ENCODE data around the gene IFRD1. TPM values are rescaled to one million over a fixed set of nuclear protein-coding genes. Genes with fewer than 3 reads are reported as not detected.

Gene IFRD1
- polyA plus RNA-seq, 1 of the 3 experiments (the other 2 are of a cell fraction), result 31.0 TPM

- TF ChIP-seq REST (IDR thresholded peaks at IDR 0.05; ENCODE audit: low read depth, low read length), result no peak
Measured at GRCh38 chr7:112517487-112517886, 67.2 kb downstream of the IFRD1 start (continued).

- H3K9ac ChIP-seq, result no peak overlapping the region
- H3K27me3 ChIP-seq (ENCODE audit: insufficient read depth), result peaks cover 8% of the 10 kb centered on the region; the same call in 1 of the 2 replicates
- no peaks in the 10 kb centered on the region for H3K36me3 ChIP-seq (replicated peaks in 1 of 2; ENCODE audit: control insufficient read depth in 1 of 2, insufficient read depth in 2 of 2, low read length in 1 of 2)
- H3K79me2 ChIP-seq (ENCODE audit: insufficient read depth), result no peaks in the 10 kb centered on the region
- H3K4me3 ChIP-seq (ENCODE audit: low read depth in 2 of 2, low read length in 1 of 2), result no peak overlapping the region
- DNase-seq, result no peak
- TF ChIP-seq USF1 (IDR thresholded peaks at IDR 0.05; ENCODE audit: borderline replicate concordance, low read depth) (no peak), GATA2 (CRISPR knock-in tag; IDR thresholded peaks at IDR 0.05) (no peak)
- no peak overlapping the region for H2AFZ ChIP-seq (ENCODE audit: low read depth)
- no peak overlapping the region for H3K27ac ChIP-seq (ENCODE audit: low read depth in 2 of 2, low read length in 1 of 2)
- no peak overlapping the region for H3K4me2 ChIP-seq
- no peaks in the 10 kb centered on the region for H3K9me2 ChIP-seq
- WGBS (ENCODE audit: low lambda C conversion rate), result 63% methylated on average over 6 of the region's 6 CpGs
- H3K9me3 ChIP-seq, result no peaks in the 10 kb centered on the region
- no peaks in the 10 kb centered on the region for H4K20me1 ChIP-seq (ENCODE audit: insufficient read depth)
- ChIA-PET CTCF (no interaction called here), POLR2A (no interaction called here)
- no peaks in the 10 kb centered on the region for H3F3A ChIP-seq (replicated peaks; ENCODE audit: insufficient read depth)
- H3K4me1 ChIP-seq (ENCODE audit: control insufficient read depth in 1 of 2, insufficient read depth in 2 of 2, low read depth in 1 of 2, low read length in 1 of 2), result no peaks in the 10 kb centered on the region
Measured at GRCh38 chr7:112520787-112521186, 70.5 kb downstream of the IFRD1 start.

GRCh38 chr7:112521942-112522341, 71.7 kb downstream of the IFRD1 start:
- TF ChIP-seq EZH2phosphoT487 (IDR thresholded peaks at IDR 0.05; ENCODE audit: borderline replicate concordance, low read depth), result no peak
- TF ChIP-seq TAF1 (IDR thresholded peaks at IDR 0.05; ENCODE audit: borderline replicate concordance, low read depth, low read length), result no peak
- TF ChIP-seq USF2 (IDR thresholded peaks at IDR 0.05; ENCODE audit: borderline replicate concordance, low read depth, low read length), result no peak
- no peak for TF ChIP-seq SIN3A (IDR thresholded peaks at IDR 0.05; ENCODE audit: borderline replicate concordance, low read depth, low read length)
- no peak for TF ChIP-seq TEAD4 (IDR thresholded peaks at IDR 0.05; ENCODE audit: borderline replicate concordance, insufficient read depth)
- no peak for TF ChIP-seq NRF1 (IDR thresholded peaks at IDR 0.05; ENCODE audit: low read depth, low read length)
- no peak for TF ChIP-seq MEF2A (IDR thresholded peaks at IDR 0.05; ENCODE audit: borderline replicate concordance, low read depth)
- no peak for TF ChIP-seq FOXM1 (IDR thresholded peaks at IDR 0.05; ENCODE audit: low read depth)
- TF ChIP-seq GABPA (IDR thresholded peaks at IDR 0.05; ENCODE audit: low read depth), result no peak
- no peak for TF ChIP-seq GATA2 (CRISPR knock-in tag; IDR thresholded peaks at IDR 0.05)
- no peak for TF ChIP-seq FOXJ3 (CRISPR knock-in tag; IDR thresholded peaks at IDR 0.05)
- TF ChIP-seq SMC3 (IDR thresholded peaks at IDR 0.05; ENCODE audit: low read depth, low read length), result no peak
- no peak for TF ChIP-seq NFIC (IDR thresholded peaks at IDR 0.05; ENCODE audit: borderline replicate concordance)
- H2AFZ ChIP-seq (ENCODE audit: low read depth), result no peak overlapping the region
- POLR2A ChIA-PET, result no interaction called here
- H4K20me1 ChIP-seq (ENCODE audit: insufficient read depth), result no peaks in the 10 kb centered on the region
- H3F3A ChIP-seq (replicated peaks; ENCODE audit: insufficient read depth), result no peaks in the 10 kb centered on the region
- no peak overlapping the region for H3K4me3 ChIP-seq (ENCODE audit: low read depth in 2 of 2, low read length in 1 of 2)
- no peak overlapping the region for H3K9ac ChIP-seq
- whole genome bisulfite sequencing (ENCODE audit: low lambda C conversion rate), result 65% methylated on average over 3 of the region's 3 CpGs
- DNase-seq, result no peak
- H3K27ac ChIP-seq (ENCODE audit: low read depth in 2 of 2, low read length in 1 of 2), result no peak overlapping the region
- H3K4me2 ChIP-seq, result no peak overlapping the region
- CTCF ChIA-PET, result no interaction called here
- no peaks in the 10 kb centered on the region for H3K79me2 ChIP-seq (ENCODE audit: insufficient read depth)
- H3K9me3 ChIP-seq, result no peaks in the 10 kb centered on the region
- no peaks in the 10 kb centered on the region for H3K9me2 ChIP-seq
- H3K36me3 ChIP-seq (replicated peaks in 1 of 2; ENCODE audit: control insufficient read depth in 1 of 2, insufficient read depth in 2 of 2, low read length in 1 of 2), result no peaks in the 10 kb centered on the region
- no peaks in the 10 kb centered on the region for H3K4me1 ChIP-seq (ENCODE audit: control insufficient read depth in 1 of 2, insufficient read depth in 2 of 2, low read depth in 1 of 2, low read length in 1 of 2)
- H3K27me3 ChIP-seq (ENCODE audit: insufficient read depth), result peaks cover 8% of the 10 kb centered on the region; the same call in 1 of the 2 replicates
